ENCODE data around the gene C10orf143.
"Not testable (repeated sequence)": the region's sequence is repeated elsewhere in the genome, so short reads cannot be mapped to it uniquely, and the experiment has no call there.

- not testable (repeated sequence) for TF ChIP-seq CTCF (IDR thresholded peaks at IDR 0.05; ENCODE audit: low read length); EZH2 (IDR thresholded peaks at IDR 0.05; ENCODE audit: borderline replicate concordance, low read length)
Observed at GRCh38 chr10:130024326-130024725, 86.3 kb downstream of the C10orf143 start.
